Adrenal gland (tissue), 12 donors: ENCODE measurements around the gene PPP2R5A. TPM values are rescaled to one million over a fixed set of nuclear protein-coding genes. Genes with fewer than 3 reads are reported as not detected.

Experiments
- DNase-seq, 7 donors: peaks; one replicate each; pipeline ENCODE4 v3.0.0-alpha.2; 2019 to 2020
- H3K27ac ChIP-seq, 5 donors: fragments of 200-600 bp; sonication (generic) in 4 of 5; 1 replicate in 3 of 5; 2 replicates in 2 of 5; pipeline versions ENCODE4 v1.5.1 to v1.8.0; 2016 to 2020; ENCODE audit warnings: mild to moderate bottlenecking in 1 of 5
- H3K27me3 ChIP-seq: fragments of 200-600 bp; 2 replicates; pipeline ENCODE4 v1.8.0; 2021
- H3K36me3 ChIP-seq, 2 donors: fragments of 200-600 bp; replicated peaks in 1 of 2; 1 replicate in 1 of 2; 2 replicates in 1 of 2; pipeline versions ENCODE4 v1.5.1 to v1.8.0; 2018 to 2022
- H3K4me1 ChIP-seq, 2 donors: fragments of 200-600 bp; replicated peaks in 1 of 2; 1 replicate in 1 of 2; 2 replicates in 1 of 2; pipeline versions ENCODE4 v1.5.1 to v1.8.0; 2018 to 2021
- H3K4me3 ChIP-seq, 4 donors: fragments of 200-600 bp; sonication (generic) in 3 of 4; one replicate each; pipeline ENCODE4 v1.5.1; 2016 to 2018
- H3K9me3 ChIP-seq, 3 donors: fragments of 200-600 bp; sonication (generic) in 1 of 3; replicated peaks in 1 of 3; 1 replicate in 2 of 3; 2 replicates in 1 of 3; pipeline versions ENCODE4 v1.5.1 to v1.8.0; 2016 to 2021
- CTCF ChIP-seq, 6 experiments: fragments of 450-650 bp in 4 of 6; fragments of 200-600 bp in 2 of 6; sonication (generic) in 1 of 6; IDR thresholded peaks; 1 replicate in 5 of 6; 2 replicates in 1 of 6; pipeline versions ENCODE4 v1.5.1 to v1.8.0; 2016 to 2021; ENCODE audit warnings: antibody characterized with exemption in 6 of 6, mild to moderate bottlenecking in 2 of 6, moderate library complexity in 1 of 6
- POLR2A ChIP-seq, 2 donors: fragments of 450-650 bp; IDR thresholded peaks; one replicate each; pipeline ENCODE4 v1.6.1; 2017; ENCODE audit warnings: antibody characterized with exemption in 2 of 2, mild to moderate bottlenecking in 2 of 2, moderate library complexity in 1 of 2
- WGBS, 4 donors: extraction: QIAGEN DNeasy Blood & Tissue Kit in 2 of 4; methylation state at CpG; one replicate each; pipeline versions ENCODE4 v1.1.5 to v1.1.7; 2013 to 2017; 5-methylcytosine and 5-hydroxymethylcytosine counted together
- intact Hi-C, 2 donors: fragments of 100-400 bp; cut with DNase I; formaldehyde crosslinking; loops; one replicate each; pipeline versions ENCODE4 v1.14.1 to v1.15.0; 2022 to 2023
- polyA plus RNA-seq, 3 donors: library from polyadenylated mRNA; stranded (reverse); fragments of 200-250 nt in 2 of 3; fragments of 350-450 nt in 1 of 3; fragmentation: Illumina TruSeq in 1 of 3; extraction: RNeasy Lipid Tissue Mini Kit (QIAGEN cat#74804) in 1 of 3; gene quantifications; one replicate each; pipeline ENCODE4 v1.2.3, GENCODE V29; 2013 to 2014
- total RNA-seq, 9 donors: library from RNA; depleted of rRNA in 4 of 9; stranded (reverse); fragments of >200 nt in 4 of 9; fragments of 120-200 nt in 1 of 9; fragmentation: NEBNext Ultra II Directional in 1 of 9; extraction: Animal tissue kit (Norgen Biotek cat#: 25700) in 1 of 9; gene quantifications; one replicate each; pipeline versions ENCODE4 v1.1.0 to v1.2.4, GENCODE V29; 2013 to 2023
- donor health status: healthy with polysubstance abuse.
- donor health status: Bipolar disorder and iron deficiency.
- donor health status: DM: yes; HTN: yes; CAD: no.
- donor health status: DM: no; HTN: no; CAD: no.
- donor health status: DM: no; HTN: no; CAD: no.
- donor health status: DM: yes; HTN: yes; CAD: no.

PPP2R5A gene
- total and polyA plus RNA-seq, 12 donors = 11.8 to 27.5 (median 21.1) TPM

- Histone ChIP-seq H3K27ac (no peak overlapping the region), H3K4me1 (no peaks in the 10 kb centered on the region), H3K36me3 (no peaks in the 10 kb centered on the region), H3K4me3 (no peak overlapping the region), H3K9me3 (no peaks in the 10 kb centered on the region), H3K27me3 (no peaks in the 10 kb centered on the region)
- TF ChIP-seq POLR2A (IDR thresholded peaks at IDR 0.05) (no peak), CTCF (IDR thresholded peaks at IDR 0.05) (no peak)
- WGBS, 4 donors = 94 to 100% (median 97%) methylated on average over 2 of the region's 2 CpGs
- intact Hi-C loops = no loop called here
- no peak for DNase-seq
Measured at GRCh38 chr1:212267017-212267416, 18.2 kb upstream of the PPP2R5A start.

GRCh38 chr1:212267460-212267859 lies 17.8 kb upstream of the PPP2R5A start:
- 28 to 83% (median 72%) methylated on average over 2 of the region's 2 CpGs for WGBS, 4 donors
- Histone ChIP-seq H3K36me3 (no peaks in the 10 kb centered on the region), H3K27ac (no peak overlapping the region), H3K4me1 (no peaks in the 10 kb centered on the region), H3K9me3 (no peaks in the 10 kb centered on the region), H3K27me3 (no peaks in the 10 kb centered on the region), H3K4me3 (no peak overlapping the region)
- TF ChIP-seq CTCF (IDR thresholded peaks at IDR 0.05) = no peak
- TF ChIP-seq POLR2A (IDR thresholded peaks at IDR 0.05) = no peak
- DNase-seq = no peak
- intact Hi-C loops = no loop called here

- Histone ChIP-seq H3K27ac (no peak overlapping the region), H3K4me3 (no peak overlapping the region), H3K9me3 (no peaks in the 10 kb centered on the region), H3K27me3 (no peaks in the 10 kb centered on the region), H3K36me3 (no peaks in the 10 kb centered on the region), H3K4me1 (no peaks in the 10 kb centered on the region)
- no peak for TF ChIP-seq CTCF (IDR thresholded peaks at IDR 0.05)
- intact Hi-C loops = no loop called here
- DNase-seq = no peak
Measured at GRCh38 chr1:212269306-212269705, 15.9 kb upstream of the PPP2R5A start.

GRCh38 chr1:212270564-212270963 lies 14.6 kb upstream of the PPP2R5A start:
- Histone ChIP-seq H3K27me3 (no peaks in the 10 kb centered on the region), H3K27ac (no peak overlapping the region), H3K4me1 (no peaks in the 10 kb centered on the region), H3K36me3 (no peaks in the 10 kb centered on the region), H3K4me3 (no peak overlapping the region), H3K9me3 (no peaks in the 10 kb centered on the region)
- no peak for DNase-seq
- TF ChIP-seq POLR2A (IDR thresholded peaks at IDR 0.05) = no peak
- TF ChIP-seq CTCF (IDR thresholded peaks at IDR 0.05) = no peak
- intact Hi-C loops = no loop called here
- WGBS, 4 donors = 68 to 80% (median 70%) methylated on average over 2 of the region's 2 CpGs
